ENCODE results near the gene PIGV. TPM values are rescaled to one million over a fixed set of nuclear protein-coding genes. Genes with fewer than 3 reads are reported as not detected.
"Not testable (repeated sequence)": the region's sequence is repeated elsewhere in the genome, so short reads cannot be mapped to it uniquely, and the experiment has no call there.

Gene PIGV
- total RNA-seq, 1 experiment from 2014 or later = 15.7 TPM

GRCh38 chr1:26832249-26832960, 44.7 kb downstream of the PIGV start:
- Histone ChIP-seq H4K20me1 (ENCODE audit: insufficient read depth, low read depth, low read length) (no peaks in the 10 kb centered on the region), H3K9me3 (ENCODE audit: low read length) (no peaks in the 10 kb centered on the region), H3K27ac (ENCODE audit: low read length) (no peak overlapping the region), H3K36me3 (ENCODE audit: insufficient read depth, low read length) (peaks cover 35% of the 10 kb centered on the region), H3K4me2 (ENCODE audit: low read depth, low read length, poor library complexity, severe bottlenecking) (no peak overlapping the region), H3K4me3 (ENCODE audit: low read length) (no peak overlapping the region), H3K27me3 (ENCODE audit: low read length) (no peaks in the 10 kb centered on the region), H2AFZ (ENCODE audit: low read length) (no peak overlapping the region), H3K79me2 (ENCODE audit: low read length) (peaks cover 44% of the 10 kb centered on the region), H3K4me1 (ENCODE audit: low read length) (peaks cover 32% of the 10 kb centered on the region), H3K9ac (ENCODE audit: low read length) (no peak overlapping the region), H3K9me2 (replicated peaks; ENCODE audit: insufficient read depth, low read length) (no peaks in the 10 kb centered on the region)
- peak; percentile 33 for DNase-seq

DNA sequence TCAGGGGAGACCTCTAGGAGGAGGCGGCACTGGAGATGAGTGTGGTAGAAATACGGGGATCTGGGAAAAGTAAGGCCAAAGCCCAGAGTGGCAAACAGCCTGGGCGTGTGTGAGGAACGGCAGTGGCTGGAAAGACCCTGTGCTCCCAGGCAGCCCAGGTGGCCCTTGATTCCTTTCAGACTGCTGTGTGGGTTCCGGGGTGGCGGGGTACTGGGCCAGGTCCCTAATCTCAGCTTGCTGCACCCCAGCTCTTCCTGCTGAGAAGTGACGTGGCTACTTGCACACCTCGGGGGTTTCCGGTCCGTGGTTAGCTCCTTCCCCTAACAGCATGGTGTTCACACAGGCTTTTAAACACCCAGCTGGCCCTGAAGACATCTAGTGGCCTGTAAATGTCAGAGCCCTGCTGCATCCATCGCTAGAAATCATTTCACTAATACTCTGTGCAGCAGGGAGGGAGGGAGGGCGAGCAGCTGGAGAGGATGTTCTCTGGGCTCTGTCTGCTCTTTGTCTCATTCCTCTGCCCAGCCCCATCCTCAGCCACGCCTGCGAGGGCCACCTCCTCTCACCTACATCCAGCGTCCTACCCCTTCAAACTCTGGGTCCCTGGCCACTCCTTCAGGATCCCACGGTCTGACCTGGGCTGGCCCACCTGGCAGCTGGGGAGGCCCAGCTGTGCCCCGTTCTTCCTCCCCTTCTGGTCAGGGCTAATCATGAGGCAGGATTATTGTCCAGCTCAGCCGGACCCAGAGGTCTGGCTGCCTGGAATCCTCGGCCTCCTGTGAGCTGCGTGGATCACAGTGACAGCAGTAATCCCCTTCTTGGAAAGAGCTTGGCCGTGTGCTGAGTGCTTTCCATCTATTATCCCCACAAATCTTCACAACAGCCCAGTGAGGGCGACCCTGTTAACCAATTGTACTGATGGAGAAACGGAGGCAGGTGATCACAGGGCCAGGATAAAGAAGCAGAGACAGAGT, 46.0 kb downstream of the PIGV start:
- H3K27ac ChIP-seq (ENCODE audit: low read length) = 0 out of 2 replicates have a peak overlapping the region, but pooled peaks have one; percentile 9
- no peak overlapping the region for H3K4me2 ChIP-seq (ENCODE audit: low read depth, low read length, poor library complexity, severe bottlenecking)
- no peaks in the 10 kb centered on the region for H3K9me3 ChIP-seq (ENCODE audit: low read length)
- peaks cover 35% of the 10 kb centered on the region for H3K36me3 ChIP-seq (ENCODE audit: insufficient read depth, low read length)
- H3K4me1 ChIP-seq (ENCODE audit: low read length) = peaks cover 21% of the 10 kb centered on the region
- H3K27me3 ChIP-seq (ENCODE audit: low read length) = no peaks in the 10 kb centered on the region
- peak; percentile 64 for DNase-seq
- H3K9ac ChIP-seq (ENCODE audit: low read length) = no peak overlapping the region
- H4K20me1 ChIP-seq (ENCODE audit: insufficient read depth, low read depth, low read length) = no peaks in the 10 kb centered on the region
- no peak overlapping the region for H3K4me3 ChIP-seq (ENCODE audit: low read length)
- no peak overlapping the region for H2AFZ ChIP-seq (ENCODE audit: low read length)
- H3K79me2 ChIP-seq (ENCODE audit: low read length) = peaks cover 32% of the 10 kb centered on the region
- no peaks in the 10 kb centered on the region for H3K9me2 ChIP-seq (replicated peaks; ENCODE audit: insufficient read depth, low read length)

GRCh38 chr1:26837665-26838064, 49.9 kb downstream of the PIGV start:
- not testable (repeated sequence) for H3K4me3 ChIP-seq (ENCODE audit: low read length); H2AFZ ChIP-seq (ENCODE audit: low read length); H3K27ac ChIP-seq (ENCODE audit: low read length); H3K4me2 ChIP-seq (ENCODE audit: low read depth, low read length, poor library complexity, severe bottlenecking); H3K79me2 ChIP-seq (ENCODE audit: low read length); H3K4me1 ChIP-seq (ENCODE audit: low read length); H3K9me3 ChIP-seq (ENCODE audit: low read length); H3K9me2 ChIP-seq (replicated peaks; ENCODE audit: insufficient read depth, low read length); H3K27me3 ChIP-seq (ENCODE audit: low read length); DNase-seq; H3K9ac ChIP-seq (ENCODE audit: low read length); H4K20me1 ChIP-seq (ENCODE audit: insufficient read depth, low read depth, low read length)
- peaks cover 29% of the 10 kb centered on the region; the same call in 1 of the 2 replicates for H3K36me3 ChIP-seq (ENCODE audit: insufficient read depth, low read length)

GRCh38 chr1:26838474-26839338, 51.0 kb downstream of the PIGV start:
- Histone ChIP-seq H4K20me1 (ENCODE audit: insufficient read depth, low read depth, low read length) (no peaks in the 10 kb centered on the region), H3K4me1 (ENCODE audit: low read length) (no peaks in the 10 kb centered on the region), H3K9ac (ENCODE audit: low read length) (no peak overlapping the region), H2AFZ (ENCODE audit: low read length) (no peak overlapping the region), H3K9me2 (replicated peaks; ENCODE audit: insufficient read depth, low read length) (no peaks in the 10 kb centered on the region), H3K27me3 (ENCODE audit: low read length) (no peaks in the 10 kb centered on the region), H3K36me3 (ENCODE audit: insufficient read depth, low read length) (peaks cover 33% of the 10 kb centered on the region; the same call in 1 of the 2 replicates), H3K4me3 (ENCODE audit: low read length) (no peak overlapping the region), H3K27ac (ENCODE audit: low read length) (no peak overlapping the region), H3K4me2 (ENCODE audit: low read depth, low read length, poor library complexity, severe bottlenecking) (no peak overlapping the region), H3K79me2 (ENCODE audit: low read length) (0 out of 2 replicates have a peak, but pooled peaks cover 5% of the 10 kb centered on the region), H3K9me3 (ENCODE audit: low read length) (no peaks in the 10 kb centered on the region)
- DNase-seq = no peak

DNA sequence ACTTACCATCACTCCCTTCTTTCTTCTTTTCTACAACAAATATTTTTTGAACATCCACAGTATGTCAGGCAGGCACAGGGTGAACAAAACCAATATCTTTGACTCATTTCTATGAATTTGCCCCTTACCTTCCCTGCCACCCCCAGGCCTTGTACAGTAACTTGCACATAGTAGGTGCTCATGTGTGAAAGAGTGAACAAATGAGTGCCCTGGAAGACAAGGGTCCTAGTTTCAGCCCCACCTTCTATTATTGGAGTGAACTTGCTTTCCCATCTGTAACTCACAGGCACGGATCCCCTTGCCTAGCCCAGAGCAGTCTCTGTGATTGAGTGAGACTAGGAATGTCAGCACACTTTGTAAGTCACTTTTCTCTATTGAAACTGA, 51.6 kb downstream of the PIGV start:
- no peak overlapping the region for H3K4me3 ChIP-seq (ENCODE audit: low read length)
- no peak overlapping the region for H3K9ac ChIP-seq (ENCODE audit: low read length)
- no peaks in the 10 kb centered on the region for H3K27me3 ChIP-seq (ENCODE audit: low read length)
- no peak overlapping the region for H2AFZ ChIP-seq (ENCODE audit: low read length)
- no peaks in the 10 kb centered on the region for H3K4me1 ChIP-seq (ENCODE audit: low read length)
- H3K4me2 ChIP-seq (ENCODE audit: low read depth, low read length, poor library complexity, severe bottlenecking) = no peak overlapping the region
- no peaks in the 10 kb centered on the region for H4K20me1 ChIP-seq (ENCODE audit: insufficient read depth, low read depth, low read length)
- no peak for DNase-seq
- no peaks in the 10 kb centered on the region for H3K9me3 ChIP-seq (ENCODE audit: low read length)
- H3K79me2 ChIP-seq (ENCODE audit: low read length) = peaks cover 7% of the 10 kb centered on the region; the same call in 1 of the 2 replicates
- no peak overlapping the region for H3K27ac ChIP-seq (ENCODE audit: low read length)
- peaks cover 34% of the 10 kb centered on the region; the same call in 1 of the 2 replicates for H3K36me3 ChIP-seq (ENCODE audit: insufficient read depth, low read length)
- no peaks in the 10 kb centered on the region for H3K9me2 ChIP-seq (replicated peaks; ENCODE audit: insufficient read depth, low read length)

GRCh38 chr1:26839779-26840178, 52.0 kb downstream of the PIGV start:
- H3K27me3 ChIP-seq (ENCODE audit: low read length) = no peaks in the 10 kb centered on the region
- H3K79me2 ChIP-seq (ENCODE audit: low read length) = peaks cover 10% of the 10 kb centered on the region; the same call in 1 of the 2 replicates
- no peak overlapping the region for H3K4me3 ChIP-seq (ENCODE audit: low read length)
- H2AFZ ChIP-seq (ENCODE audit: low read length) = no peak overlapping the region
- H3K27ac ChIP-seq (ENCODE audit: low read length) = no peak overlapping the region
- H3K9me2 ChIP-seq (replicated peaks; ENCODE audit: insufficient read depth, low read length) = no peaks in the 10 kb centered on the region
- no peak overlapping the region for H3K9ac ChIP-seq (ENCODE audit: low read length)
- no peaks in the 10 kb centered on the region for H3K9me3 ChIP-seq (ENCODE audit: low read length)
- peaks cover 32% of the 10 kb centered on the region; the same call in 1 of the 2 replicates for H3K36me3 ChIP-seq (ENCODE audit: insufficient read depth, low read length)
- no peaks in the 10 kb centered on the region for H3K4me1 ChIP-seq (ENCODE audit: low read length)
- H4K20me1 ChIP-seq (ENCODE audit: insufficient read depth, low read depth, low read length) = no peaks in the 10 kb centered on the region
- DNase-seq = no peak
- no peak overlapping the region for H3K4me2 ChIP-seq (ENCODE audit: low read depth, low read length, poor library complexity, severe bottlenecking)

GRCh38 chr1:26844424-26845196, 56.9 kb downstream of the PIGV start:
- Histone ChIP-seq H3K9me2 (replicated peaks; ENCODE audit: insufficient read depth, low read length) (no peaks in the 10 kb centered on the region), H3K27me3 (ENCODE audit: low read length) (no peaks in the 10 kb centered on the region), H3K4me3 (ENCODE audit: low read length) (no peak overlapping the region), H3K36me3 (ENCODE audit: insufficient read depth, low read length) (peaks cover 13% of the 10 kb centered on the region; the same call in 1 of the 2 replicates), H3K27ac (ENCODE audit: low read length) (no peak overlapping the region), H4K20me1 (ENCODE audit: insufficient read depth, low read depth, low read length) (no peaks in the 10 kb centered on the region), H3K9ac (ENCODE audit: low read length) (no peak overlapping the region), H3K9me3 (ENCODE audit: low read length) (no peaks in the 10 kb centered on the region), H3K4me1 (ENCODE audit: low read length) (no peaks in the 10 kb centered on the region), H3K79me2 (ENCODE audit: low read length) (peaks cover 10% of the 10 kb centered on the region), H2AFZ (ENCODE audit: low read length) (no peak overlapping the region), H3K4me2 (ENCODE audit: low read depth, low read length, poor library complexity, severe bottlenecking) (no peak overlapping the region)
- no peak for DNase-seq
